Measurements from ENCODE around the gene SERHL2. TPM values are rescaled to one million over a fixed set of nuclear protein-coding genes. Genes with fewer than 3 reads are reported as not detected.

The SERHL2 gene
- total and polyA plus RNA-seq, 2 donors (not counting 3 experiments of a cell fraction or from before 2014, with no cell fraction given): 0.80 to 2.0 TPM

DNA sequence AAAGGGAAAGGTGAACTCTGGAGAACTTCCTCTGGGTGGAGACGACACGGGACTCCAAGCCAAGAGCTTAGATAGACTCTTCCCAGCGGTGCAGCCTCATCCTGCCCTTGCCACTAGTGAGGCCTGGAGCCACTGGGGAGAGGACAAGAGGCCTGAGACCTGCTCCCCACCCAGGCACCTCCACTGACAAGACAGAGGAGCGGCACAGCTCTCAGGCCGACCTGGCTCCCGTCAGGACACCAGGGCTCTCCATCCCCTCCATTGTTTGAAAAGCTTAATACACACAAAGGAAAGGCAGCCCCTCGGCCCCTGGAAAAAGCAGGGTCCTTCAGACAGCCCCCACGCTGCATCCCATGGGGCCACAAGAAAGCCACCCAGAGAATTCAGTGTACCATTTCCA is 31.3 kb downstream of the SERHL2 start:
- dilution Hi-C loops (cut with MboI; ENCODE audit: extremely low pct_ligation_motif_present, low sequenced_read_pairs) (no loop called here), intact Hi-C loops (cut with micrococcal nuclease) (no loop called here)
- TF ChIP-seq POLR2A (IDR thresholded peaks at IDR 0.05; ENCODE audit: low read depth, low read length) (no peak), JUN (IDR thresholded peaks at IDR 0.05; ENCODE audit: borderline replicate concordance, insufficient read depth, insufficient read length, low read depth) (no peak), EZH2 (IDR thresholded peaks at IDR 0.05; ENCODE audit: borderline replicate concordance, low read depth, low read length, severe bottlenecking) (no peak), FOS (IDR thresholded peaks at IDR 0.05; ENCODE audit: borderline replicate concordance, insufficient read depth, low read length) (no peak), GATA2 (IDR thresholded peaks at IDR 0.05; ENCODE audit: insufficient read depth, insufficient read length, low read depth, low read length) (no peak), POLR2AphosphoS5 (IDR thresholded peaks at IDR 0.05; ENCODE audit: insufficient read depth, low read depth, low read length) (no peak), MAX (IDR thresholded peaks at IDR 0.05; ENCODE audit: insufficient read depth, insufficient read length) (no peak), MYC (IDR thresholded peaks at IDR 0.05; ENCODE audit: low read depth, low read length) (no peak)
- TF ChIP-seq, protein P1, sequence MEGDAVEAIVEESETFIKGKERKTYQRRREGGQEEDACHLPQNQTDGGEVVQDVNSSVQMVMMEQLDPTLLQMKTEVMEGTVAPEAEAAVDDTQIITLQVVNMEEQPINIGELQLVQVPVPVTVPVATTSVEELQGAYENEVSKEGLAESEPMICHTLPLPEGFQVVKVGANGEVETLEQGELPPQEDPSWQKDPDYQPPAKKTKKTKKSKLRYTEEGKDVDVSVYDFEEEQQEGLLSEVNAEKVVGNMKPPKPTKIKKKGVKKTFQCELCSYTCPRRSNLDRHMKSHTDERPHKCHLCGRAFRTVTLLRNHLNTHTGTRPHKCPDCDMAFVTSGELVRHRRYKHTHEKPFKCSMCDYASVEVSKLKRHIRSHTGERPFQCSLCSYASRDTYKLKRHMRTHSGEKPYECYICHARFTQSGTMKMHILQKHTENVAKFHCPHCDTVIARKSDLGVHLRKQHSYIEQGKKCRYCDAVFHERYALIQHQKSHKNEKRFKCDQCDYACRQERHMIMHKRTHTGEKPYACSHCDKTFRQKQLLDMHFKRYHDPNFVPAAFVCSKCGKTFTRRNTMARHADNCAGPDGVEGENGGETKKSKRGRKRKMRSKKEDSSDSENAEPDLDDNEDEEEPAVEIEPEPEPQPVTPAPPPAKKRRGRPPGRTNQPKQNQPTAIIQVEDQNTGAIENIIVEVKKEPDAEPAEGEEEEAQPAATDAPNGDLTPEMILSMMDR (IDR thresholded peaks at IDR 0.05; ENCODE audit: extremely low read depth in 1 of 2, insufficient read depth in 1 of 2, low read depth in 1 of 2, low read length in 2 of 2): no peak
- ChIA-PET POLR2A (no interaction called here), CTCF (interaction anchor here (1.2 kb wide), 1 partner anchor 24 kb away, joined by 5 read pairs; no protein-coding TSS in a partner anchor)
- H4K20me1 ChIP-seq (replicated peaks; ENCODE audit: control insufficient read depth, extremely low read depth, insufficient read depth, low read length): no peaks in the 10 kb centered on the region
- H3K9me1 ChIP-seq (replicated peaks; ENCODE audit: control insufficient read depth, extremely low read depth, insufficient read depth, low read length): no peaks in the 10 kb centered on the region
- no peak overlapping the region for H3K4me3 ChIP-seq (replicated peaks in 1 of 3; ENCODE audit: insufficient read depth in 1 of 3, low read depth in 1 of 3, low read length in 3 of 3)
- H2AFZ ChIP-seq (ENCODE audit: low read depth, low read length): no peak overlapping the region
- peaks cover 3% of the 10 kb centered on the region for H3K4me1 ChIP-seq (ENCODE audit: control insufficient read depth, extremely low read depth, insufficient read depth, low read length)
- peaks cover 10% of the 10 kb centered on the region for H3K79me2 ChIP-seq (ENCODE audit: control insufficient read depth, insufficient read depth, low read length)
- no peak overlapping the region for H3K4me2 ChIP-seq (ENCODE audit: insufficient read depth, low read length)
- peaks cover 19 to 44% of the 10 kb centered on the region in 2 experiments for H3K36me3 ChIP-seq (ENCODE audit: control insufficient read depth in 2 of 2, extremely low read depth in 1 of 2, insufficient read depth in 2 of 2, low read length in 2 of 2)
- H3K27ac ChIP-seq (ENCODE audit: insufficient read depth, low read depth, low read length): no peak overlapping the region
- H3K9me3 ChIP-seq (replicated peaks; ENCODE audit: control insufficient read depth, insufficient read depth, low read length): no peaks in the 10 kb centered on the region
- no peaks in the 10 kb centered on the region for H3K27me3 ChIP-seq (ENCODE audit: control insufficient read depth in 2 of 2, insufficient read depth in 2 of 2, low read length in 2 of 2)
- no peak overlapping the region for H3K9ac ChIP-seq (replicated peaks; ENCODE audit: extremely low read depth, insufficient read depth, low read length)
- no peak for DNase-seq (ENCODE audit: low read depth, low spot score)
- FAIRE-seq: no peak
- no TSS peak for BruUV-seq (replicated peaks)

All from endothelial cell of umbilical vein (primary cell).